K562 (cell line): ENCODE data around the gene PRR35. TPM values are rescaled to one million over a fixed set of nuclear protein-coding genes. Genes with fewer than 3 reads are reported as not detected.

Experiments used
- ELK1 ChIP-seq: sonication (generic); formaldehyde crosslinking; IDR thresholded peaks from 2 replicates; pipeline ENCODE4 v1.8.1; 2022; ENCODE audit warnings: missing genetic modification reagents
- EP300 ChIP-seq: IDR thresholded peaks from 2 replicates; pipeline ENCODE4 v1.6.1; 2012; ENCODE audit warnings: low read length, improper control_type of control experiment
- FOXJ2 ChIP-seq: fragments of 200-800 bp; sonication (Bioruptor generic); IDR thresholded peaks from 2 replicates; pipeline ENCODE4 v1.6.1; 2016; ENCODE audit warnings: missing genetic modification characterization, missing compliant biosample characterization
- GABPB1 ChIP-seq: sonication (generic); formaldehyde crosslinking; IDR thresholded peaks from 2 replicates; pipeline ENCODE4 v1.8.0; 2022; ENCODE audit warnings: mild to moderate bottlenecking, missing genetic modification reagents
- GABPB2 ChIP-seq: fragments of 250-450 bp; sonication (Bioruptor Pico); conservative IDR thresholded peaks from 2 replicates; pipeline ENCODE4 v1.5.1; 2021; ENCODE audit warnings: mild to moderate bottlenecking
- GATAD2A ChIP-seq: fragments of 450-650 bp; IDR thresholded peaks from 2 replicates; pipeline ENCODE4 v1.6.1; 2017
- JUN ChIP-seq, 2 experiments: sonication (generic) in 1 of 2; formaldehyde crosslinking in 1 of 2; IDR thresholded peaks; 2 replicates each; pipeline versions ENCODE4 v1.6.1 to v1.8.0; 2012 to 2022; ENCODE audit warnings: borderline replicate concordance in 2 of 2, mild to moderate bottlenecking in 2 of 2, improper control_type of control experiment in 1 of 2, low read depth in 1 of 2, low read length in 1 of 2, missing genetic modification reagents in 1 of 2
- JUNB ChIP-seq: fragments of 450-650 bp; formaldehyde crosslinking; conservative IDR thresholded peaks from 2 replicates; pipeline ENCODE4 v1.4.0; 2020; ENCODE audit warnings: mild to moderate bottlenecking
- KDM5B ChIP-seq: fragments of 200-600 bp; sonication (generic); IDR thresholded peaks from 2 replicates; pipeline ENCODE4 v1.6.1; 2012; ENCODE audit warnings: low read depth, mild to moderate bottlenecking, moderate library complexity, low read length, control low read depth, inconsistent platforms; ENCODE audit not compliant: insufficient replicate concordance
- MECOM ChIP-seq: fragments of 250-450 bp; sonication (Bioruptor Pico); IDR thresholded peaks from 2 replicates; pipeline ENCODE4 v1.8.0; 2022; ENCODE audit warnings: inconsistent platforms
- NEUROD1 ChIP-seq: fragments of 150-350 bp; IDR thresholded peaks from 2 replicates; pipeline ENCODE4 v1.6.1; 2014; ENCODE audit warnings: borderline replicate concordance, low read length, low read depth; ENCODE audit not compliant: partially characterized antibody
- POLR2A ChIP-seq: fragments of 450-650 bp; conservative IDR thresholded peaks from 2 replicates; pipeline ENCODE4 v1.6.1; 2016
- POLR2AphosphoS2 ChIP-seq: IDR thresholded peaks from 2 replicates; pipeline ENCODE4 v1.6.1; 2012; ENCODE audit warnings: low read length, improper control_type of control experiment
- POLR3A ChIP-seq: IDR thresholded peaks from 2 replicates; pipeline ENCODE4 v1.6.1; 2011; ENCODE audit warnings: borderline replicate concordance, mild to moderate bottlenecking, moderate library complexity; ENCODE audit not compliant: insufficient read length, insufficient read depth; ENCODE audit errors: extremely low read depth
- RERE ChIP-seq: sonication (generic); formaldehyde crosslinking; IDR thresholded peaks from 2 replicates; pipeline ENCODE4 v1.8.0; 2023; ENCODE audit warnings: missing genetic modification reagents, mild to moderate bottlenecking, borderline replicate concordance
- TAL1 ChIP-seq: fragments of 450-650 bp; IDR thresholded peaks from 2 replicates; pipeline ENCODE4 v1.6.1; 2016; ENCODE audit warnings: mild to moderate bottlenecking
- XRCC5 ChIP-seq: fragments of 200-400 bp; formaldehyde crosslinking; IDR thresholded peaks from 2 replicates; pipeline ENCODE4 v1.6.1; 2017; ENCODE audit warnings: low read depth, mild to moderate bottlenecking, low read length
- ZBTB9 ChIP-seq: fragments of 450-650 bp; formaldehyde crosslinking; IDR thresholded peaks from 2 replicates; pipeline ENCODE4 v1.4.0; 2020; ENCODE audit warnings: mild to moderate bottlenecking, moderate library complexity
- ZNF124 ChIP-seq: sonication (generic); formaldehyde crosslinking; IDR thresholded peaks from 2 replicates; pipeline ENCODE4 v1.8.1; 2022; ENCODE audit warnings: missing genetic modification reagents
- ZNF217 ChIP-seq: sonication (generic); formaldehyde crosslinking; IDR thresholded peaks from 2 replicates; pipeline ENCODE4 v1.8.0; 2022; ENCODE audit warnings: mild to moderate bottlenecking, missing genetic modification reagents
- ZNF224 ChIP-seq: sonication (generic); formaldehyde crosslinking; IDR thresholded peaks from 2 replicates; pipeline ENCODE4 v1.8.0; 2022; ENCODE audit warnings: mild to moderate bottlenecking, missing genetic modification reagents
- ZNF282 ChIP-seq: sonication (generic); formaldehyde crosslinking; IDR thresholded peaks from 2 replicates; pipeline ENCODE4 v1.8.1; 2023; ENCODE audit warnings: missing genetic modification reagents
- ZNF41 ChIP-seq: fragments of 250-450 bp; sonication (Bioruptor Pico); conservative IDR thresholded peaks from 2 replicates; pipeline ENCODE4 v1.4.0; 2020; ENCODE audit warnings: mild to moderate bottlenecking
- polyA plus RNA-seq, 8 experiments: library from polyadenylated mRNA; depleted of rRNA in 4 of 8; stranded (reverse) in 5 of 8; unstranded in 3 of 8; fragments of >200 nt; fragmentation: Nextera tagmentation in 2 of 8; fragmentation: Illumina TruSeq in 1 of 8; extraction: Ambion mirVana in 2 of 8; extraction: Trizol in 1 of 8; gene quantifications; 2 replicates each; pipeline versions ENCODE4 v1.2.1 to v1.2.3, GENCODE V29; 2011 to 2014; ENCODE audit warnings: inconsistent platforms in 1 of 8, missing spikeins in 1 of 8
- total RNA-seq, 7 experiments: library from RNA; depleted of rRNA in 6 of 7; stranded (reverse); fragments of >200 nt in 6 of 7; fragmentation: Illumina TruSeq in 2 of 7; extraction: Trizol in 2 of 7; gene quantifications; 2 replicates each; pipeline versions ENCODE4 v1.2.1 to v1.2.3, GENCODE V29; 2011 to 2021; ENCODE audit warnings: low replicate concordance in 1 of 7

Gene PRR35
- total and polyA plus RNA-seq, 9 of the 15 experiments (the other 6 are each of a cell fraction or from before 2014, with no cell fraction given), result 0.17 to 0.45 (median 0.21) TPM; not detected in 5

GRCh38 chr16:525520-526180 lies 34.5 kb upstream of the PRR35 start (continued):
- TF ChIP-seq RERE, result no peak
- no peak for TF ChIP-seq JUNB
- no peak for TF ChIP-seq ZNF217
- no peak for TF ChIP-seq ZNF224
- TF ChIP-seq ZNF124 (CRISPR knock-in tag), result no peak
- TF ChIP-seq XRCC5, result no peak
- TF ChIP-seq FOXJ2 (tag), result no peak
- TF ChIP-seq POLR2A, result no peak
- TF ChIP-seq NEUROD1, result no peak
- no peak for TF ChIP-seq ZBTB9 (CRISPR knock-in tag)
- TF ChIP-seq JUN (IDR thresholded peaks at IDR 0.05; ENCODE audit: borderline replicate concordance, low read depth, low read length), result peak; percentile 81
- no peak for TF ChIP-seq JUN (CRISPR knock-in tag; IDR thresholded peaks at IDR 0.05; ENCODE audit: borderline replicate concordance)
- no peak for TF ChIP-seq ZNF41 (CRISPR knock-in tag)
- TF ChIP-seq POLR3A, result no peak
- TF ChIP-seq EP300, result 0 out of 2 replicates have a peak, but pooled peaks have one; percentile 13
- TF ChIP-seq GABPB1 (CRISPR knock-in tag), result peak; percentile 40; the same call in 1 of the 2 replicates
- TF ChIP-seq ZNF282 (CRISPR knock-in tag), result no peak
- no peak for TF ChIP-seq GATAD2A
- TF ChIP-seq ELK1, result no peak
- TF ChIP-seq KDM5B, result peak; percentile 48
- no peak for TF ChIP-seq TAL1
- no peak for TF ChIP-seq MECOM (CRISPR knock-in tag)
- TF ChIP-seq POLR2AphosphoS2, result no peak
- no peak for TF ChIP-seq GABPB2 (CRISPR knock-in tag)
